Activated naive CD4-positive, alpha-beta T cell treated with anti-CD3 and anti-CD28 coated beads, Interleukin-2, amount 50 U/mL, for 16 hours (primary cell): ENCODE data around the gene HSPA2.
"Not testable (repeated sequence)": the region's sequence is repeated elsewhere in the genome, so short reads cannot be mapped to it uniquely, and the experiment has no call there.

ENCODE experiments used
- DNase-seq: peaks from one replicate; pipeline ENCODE4 v3.0.0-alpha.2; 2020

Gene HSPA2

DNA sequence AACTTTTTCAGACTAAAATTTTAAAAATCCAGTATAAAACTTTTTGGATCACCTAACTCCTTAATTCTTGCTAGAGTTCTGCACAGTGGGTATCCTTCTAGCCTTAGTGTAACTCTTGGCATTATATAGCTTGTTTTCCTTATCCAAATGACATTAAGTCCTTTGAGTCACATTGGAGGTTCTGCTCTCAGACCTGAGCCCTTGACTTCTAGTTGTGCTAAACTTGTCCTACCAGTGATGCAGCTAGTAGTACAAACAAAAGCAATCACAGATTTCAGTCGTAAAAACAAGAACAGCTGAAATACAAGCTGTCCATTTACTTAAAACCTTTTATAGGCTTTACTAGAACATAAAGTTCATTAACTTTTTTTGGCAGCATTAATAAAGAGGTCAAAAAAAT lies 25.5 kb upstream of the HSPA2 start:
- no peak for DNase-seq

GRCh38 chr14:64516969-64517368 lies 23.6 kb upstream of the HSPA2 start:
- DNase-seq: no peak

DNA sequence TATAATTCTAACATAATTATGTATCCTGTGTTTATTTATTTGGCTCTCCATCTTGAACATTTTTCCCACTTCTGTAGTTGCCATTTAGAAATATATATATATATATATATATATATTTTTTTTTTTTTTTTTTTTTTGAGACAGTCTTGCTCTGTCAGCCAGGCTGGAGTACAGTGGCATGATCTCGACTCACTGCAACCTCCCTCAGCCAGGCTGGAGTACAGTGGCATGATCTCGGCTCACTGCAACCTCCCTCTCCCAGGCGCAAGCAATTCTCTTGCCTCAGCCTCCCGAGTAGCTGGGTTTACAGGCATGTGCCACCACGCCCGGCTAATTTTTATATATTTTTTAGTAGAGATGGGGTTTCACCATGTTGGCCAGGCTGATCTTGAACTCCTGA lies 22.9 kb upstream of the HSPA2 start:
- not testable (repeated sequence) for DNase-seq

DNA sequence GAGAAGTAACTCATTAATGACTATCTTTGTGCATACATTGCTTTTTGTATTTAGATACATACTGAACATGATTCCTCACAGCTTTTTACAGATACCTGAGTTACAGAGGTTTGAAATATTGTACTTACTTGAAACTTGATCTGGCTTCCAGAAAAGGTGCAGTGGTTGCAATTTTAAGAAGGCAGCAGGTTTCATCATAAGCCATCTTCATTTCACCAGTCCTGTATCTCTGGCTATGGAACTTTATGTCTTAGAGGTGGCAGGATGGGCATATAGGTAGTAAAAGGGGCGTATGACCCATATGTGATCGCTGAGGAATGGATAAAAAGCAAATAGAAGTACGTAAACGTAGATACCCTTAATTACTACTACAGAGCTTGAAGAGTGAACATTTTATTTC lies 22.3 kb upstream of the HSPA2 start:
- no peak for DNase-seq

DNA sequence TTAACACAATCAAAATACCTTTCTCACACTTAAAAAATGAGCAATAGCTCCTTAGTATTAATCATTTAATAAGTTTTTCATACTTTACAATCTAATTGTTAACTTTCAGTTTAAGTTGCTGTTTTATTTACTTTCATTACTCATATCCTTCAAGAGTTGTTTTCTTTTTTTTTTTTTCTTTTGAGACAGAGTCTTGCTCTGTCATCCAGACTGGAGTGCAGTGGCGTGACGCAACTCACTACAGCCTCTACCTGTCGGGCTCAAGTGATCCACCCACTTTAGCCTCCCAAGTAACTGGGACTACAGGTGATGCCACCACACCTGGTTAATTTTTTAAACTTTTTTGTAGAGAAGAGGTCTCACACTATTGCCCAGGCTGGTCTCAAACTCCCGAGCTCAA lies 19.8 kb upstream of the HSPA2 start:
- DNase-seq: no peak

GRCh38 chr14:64522591-64523355 lies 17.8 kb upstream of the HSPA2 start:
- DNase-seq: no peak

DNA sequence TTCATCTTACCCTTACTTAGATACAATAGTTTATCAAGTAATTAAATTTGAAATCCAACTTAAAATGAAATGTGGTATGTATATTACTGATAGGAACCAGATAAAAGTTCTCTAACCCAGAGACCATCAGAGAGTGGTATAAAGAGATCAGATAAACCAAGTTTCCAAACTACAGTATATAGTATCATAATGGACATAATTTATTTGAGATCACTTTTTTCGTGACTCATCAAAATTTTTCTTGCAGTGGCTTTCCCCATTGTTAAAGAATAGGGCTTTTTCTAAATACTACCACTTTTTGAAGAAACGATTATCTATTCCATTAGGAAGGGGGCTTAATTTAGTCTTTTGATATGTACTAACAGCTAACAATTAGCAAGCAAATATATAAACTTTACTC lies 15.2 kb upstream of the HSPA2 start:
- no peak for DNase-seq

DNA sequence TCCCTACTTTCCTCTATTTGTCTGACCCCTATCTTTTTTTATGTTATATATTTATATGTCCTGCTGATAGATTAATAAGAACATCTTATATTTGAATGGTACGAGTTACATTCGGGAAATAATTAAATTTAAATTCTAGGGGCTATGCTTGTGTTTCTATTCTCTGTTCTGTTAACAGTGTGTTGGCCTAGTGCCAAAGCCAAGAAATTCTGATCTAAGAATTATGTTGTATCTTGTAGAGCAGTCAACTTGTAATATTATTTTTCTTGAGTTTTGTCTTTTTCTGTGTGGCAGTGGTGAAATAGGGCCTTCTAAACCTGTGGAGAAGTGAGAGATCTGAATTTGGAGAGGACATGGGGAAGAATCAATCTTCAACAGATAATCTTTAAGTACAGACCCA lies 9.0 kb upstream of the HSPA2 start:
- DNase-seq: no peak

GRCh38 chr14:64536488-64537245 lies 3.9 kb upstream of the HSPA2 start:
- no peak for DNase-seq

DNA sequence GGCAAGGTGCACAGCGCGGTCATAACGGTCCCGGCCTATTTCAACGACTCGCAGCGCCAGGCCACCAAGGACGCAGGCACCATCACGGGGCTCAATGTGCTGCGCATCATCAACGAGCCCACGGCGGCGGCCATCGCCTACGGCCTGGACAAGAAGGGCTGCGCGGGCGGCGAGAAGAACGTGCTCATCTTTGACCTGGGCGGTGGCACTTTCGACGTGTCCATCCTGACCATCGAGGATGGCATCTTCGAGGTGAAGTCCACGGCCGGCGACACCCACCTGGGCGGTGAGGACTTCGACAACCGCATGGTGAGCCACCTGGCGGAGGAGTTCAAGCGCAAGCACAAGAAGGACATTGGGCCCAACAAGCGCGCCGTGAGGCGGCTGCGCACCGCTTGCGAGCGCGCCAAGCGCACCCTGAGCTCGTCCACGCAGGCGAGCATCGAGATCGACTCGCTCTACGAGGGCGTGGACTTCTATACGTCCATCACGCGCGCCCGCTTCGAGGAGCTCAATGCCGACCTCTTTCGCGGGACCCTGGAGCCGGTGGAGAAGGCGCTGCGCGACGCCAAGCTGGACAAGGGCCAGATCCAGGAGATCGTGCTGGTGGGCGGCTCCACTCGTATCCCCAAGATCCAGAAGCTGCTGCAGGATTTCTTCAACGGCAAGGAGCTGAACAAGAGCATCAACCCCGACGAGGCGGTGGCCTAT lies 875 bp downstream of the HSPA2 start:
- DNase-seq: peak; percentile 14

DNA sequence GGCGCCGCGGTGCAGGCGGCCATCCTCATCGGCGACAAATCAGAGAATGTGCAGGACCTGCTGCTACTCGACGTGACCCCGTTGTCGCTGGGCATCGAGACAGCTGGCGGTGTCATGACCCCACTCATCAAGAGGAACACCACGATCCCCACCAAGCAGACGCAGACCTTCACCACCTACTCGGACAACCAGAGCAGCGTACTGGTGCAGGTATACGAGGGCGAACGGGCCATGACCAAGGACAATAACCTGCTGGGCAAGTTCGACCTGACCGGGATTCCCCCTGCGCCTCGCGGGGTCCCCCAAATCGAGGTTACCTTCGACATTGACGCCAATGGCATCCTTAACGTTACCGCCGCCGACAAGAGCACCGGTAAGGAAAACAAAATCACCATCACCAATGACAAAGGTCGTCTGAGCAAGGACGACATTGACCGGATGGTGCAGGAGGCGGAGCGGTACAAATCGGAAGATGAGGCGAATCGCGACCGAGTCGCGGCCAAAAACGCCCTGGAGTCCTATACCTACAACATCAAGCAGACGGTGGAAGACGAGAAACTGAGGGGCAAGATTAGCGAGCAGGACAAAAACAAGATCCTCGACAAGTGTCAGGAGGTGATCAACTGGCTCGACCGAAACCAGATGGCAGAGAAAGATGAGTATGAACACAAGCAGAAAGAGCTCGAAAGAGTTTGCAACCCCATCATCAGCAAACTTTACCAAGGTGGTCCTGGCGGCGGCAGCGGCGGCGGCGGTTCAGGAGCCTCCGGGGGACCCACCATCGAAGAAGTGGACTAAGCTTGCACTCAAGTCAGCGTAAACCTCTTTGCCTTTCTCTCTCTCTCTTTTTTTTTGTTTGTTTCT lies 1.7 kb downstream of the HSPA2 start:
- DNase-seq: peak; percentile 11

GRCh38 chr14:64542836-64543201 lies 2.3 kb downstream of the HSPA2 start:
- DNase-seq: no peak

DNA sequence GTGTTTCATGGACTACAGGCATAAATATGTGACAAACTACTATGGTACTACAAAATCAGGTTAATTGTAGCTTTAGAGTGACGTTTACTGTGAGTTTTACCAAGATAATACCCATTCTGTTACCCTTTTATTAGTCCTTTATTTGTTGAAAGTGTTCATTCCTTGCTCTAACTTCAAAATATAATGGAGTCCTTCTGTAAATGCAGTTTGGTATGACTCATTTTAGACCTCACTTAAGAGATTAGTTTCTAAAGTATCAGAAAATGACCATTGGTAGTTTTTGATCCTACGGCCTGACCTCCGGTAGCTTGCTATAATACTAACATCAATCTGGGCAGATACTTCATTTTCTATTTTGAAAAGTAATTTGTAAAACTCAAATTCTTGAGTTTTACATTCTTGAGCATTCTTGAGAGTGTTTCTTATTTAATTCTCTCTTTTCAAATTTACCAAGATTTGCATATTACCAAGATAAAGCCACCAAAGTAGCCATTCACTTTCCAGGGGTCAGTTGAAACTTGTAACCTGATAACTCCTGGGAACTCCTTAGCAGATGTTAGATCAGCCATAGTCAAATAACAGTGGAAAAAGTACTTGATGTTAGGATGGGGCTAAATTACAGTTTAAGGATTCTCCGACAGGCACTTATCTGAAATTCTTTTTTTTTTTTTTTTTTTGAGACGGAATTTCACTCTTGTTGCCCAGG lies 4.2 kb downstream of the HSPA2 start:
- no peak for DNase-seq

GRCh38 chr14:64549016-64549415 lies 8.5 kb downstream of the HSPA2 start:
- no peak for DNase-seq

GRCh38 chr14:64549791-64550620 lies 9.5 kb downstream of the HSPA2 start, which contains the start of gene PPP1R36:
Gene PPP1R36, plus strand, starts transcription at chr14:64549961. Its CDS starts 37 bp downstream, at chr14:64549998.
- peak; percentile 52 for DNase-seq

- no peak for DNase-seq
Measured at GRCh38 chr14:64550621-64551333, 10.2 kb downstream of the HSPA2 start.

DNA sequence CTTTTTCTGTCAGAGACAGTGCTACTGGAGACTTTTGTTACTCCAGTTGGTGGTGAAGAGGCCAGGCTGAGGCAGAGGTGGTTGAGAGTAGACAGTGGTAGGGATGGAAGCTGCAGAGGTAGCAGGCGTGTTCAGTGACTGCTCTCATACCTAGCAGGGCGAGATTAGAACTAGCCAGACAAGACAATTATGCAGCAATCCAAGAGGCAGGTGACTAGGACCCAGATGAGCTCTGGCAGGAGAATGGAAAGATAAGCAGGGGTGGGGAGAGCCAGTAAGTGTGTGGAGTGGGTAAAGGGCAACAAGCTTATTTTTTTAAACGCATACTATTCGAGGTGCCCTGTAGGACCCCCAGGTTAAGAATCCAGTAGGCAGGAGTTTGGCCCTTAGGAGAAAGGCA lies 14.0 kb downstream of the HSPA2 start:
- no peak for DNase-seq

- DNase-seq: no peak
Measured at GRCh38 chr14:64556526-64556925, 16.0 kb downstream of the HSPA2 start.

- not testable (repeated sequence) for DNase-seq
Measured at GRCh38 chr14:64558216-64558615, 17.7 kb downstream of the HSPA2 start.

- no peak for DNase-seq
Measured at GRCh38 chr14:64561631-64562030, 21.1 kb downstream of the HSPA2 start.
